HG03095 (cell line): Measurements from ENCODE around the gene SLC1A2.

Experiments used
- ATAC-seq: cut with Tn5 transposase; IDR thresholded peaks from one replicate; pipeline ENCODE4 v1.9.1; 2021; ENCODE audit warnings: moderate library complexity; ENCODE audit not compliant: unreplicated experiment

Gene SLC1A2

DNA sequence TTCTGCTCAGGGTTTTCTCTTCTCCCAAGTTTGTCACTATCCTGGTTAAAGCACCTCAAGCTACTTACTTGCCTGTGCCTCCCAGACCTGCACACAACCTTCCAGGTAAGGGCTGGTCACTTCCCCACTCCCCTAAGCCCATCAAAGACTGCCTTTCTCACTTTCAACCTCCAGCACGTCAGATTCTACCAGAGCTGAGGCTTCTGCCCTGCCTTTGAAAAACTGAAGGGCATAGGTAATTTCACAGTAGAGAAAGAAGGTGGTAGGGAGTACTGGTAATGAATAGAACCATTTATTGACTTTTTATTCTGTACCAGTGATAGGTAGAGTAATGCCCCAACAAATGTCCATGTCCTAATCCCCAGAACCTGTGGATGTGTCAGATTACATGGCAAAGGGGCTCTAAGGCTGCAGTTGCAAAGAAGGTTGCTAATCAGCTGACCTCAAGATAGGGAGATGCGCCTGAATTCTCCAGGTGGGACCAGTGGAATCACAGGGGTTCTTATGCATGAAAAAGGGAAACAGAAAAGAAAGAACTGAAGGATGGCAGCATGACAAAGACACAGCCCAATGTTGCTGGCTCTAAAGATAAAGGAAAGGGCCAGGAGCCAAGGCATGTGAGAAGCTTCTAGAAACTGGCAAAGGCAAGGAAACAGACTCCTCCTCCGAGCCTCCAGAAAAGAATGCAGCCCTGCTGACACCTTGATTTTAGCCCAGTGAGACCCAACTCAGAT is 89.0 kb downstream of the SLC1A2 start:
- no peak for ATAC-seq

DNA sequence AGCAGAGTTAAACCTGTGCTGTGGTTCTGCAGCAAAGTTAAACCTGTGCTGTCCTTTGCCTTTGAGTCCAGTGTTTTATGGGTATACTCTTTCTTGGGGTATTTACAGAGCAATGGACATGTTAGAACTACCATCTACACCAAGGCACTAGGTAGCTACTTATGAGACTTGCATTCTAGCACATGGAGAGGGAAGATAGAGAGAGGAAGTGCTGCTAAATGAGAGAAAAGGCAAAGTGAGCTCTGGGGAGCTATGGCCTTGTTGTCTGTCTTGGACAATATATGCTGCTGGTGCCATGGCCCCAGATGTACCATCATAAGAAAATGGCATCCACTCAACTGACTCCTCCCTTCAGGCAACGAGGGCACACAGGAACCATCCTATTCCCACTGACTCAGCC is 91.5 kb downstream of the SLC1A2 start:
- ATAC-seq = no peak

DNA sequence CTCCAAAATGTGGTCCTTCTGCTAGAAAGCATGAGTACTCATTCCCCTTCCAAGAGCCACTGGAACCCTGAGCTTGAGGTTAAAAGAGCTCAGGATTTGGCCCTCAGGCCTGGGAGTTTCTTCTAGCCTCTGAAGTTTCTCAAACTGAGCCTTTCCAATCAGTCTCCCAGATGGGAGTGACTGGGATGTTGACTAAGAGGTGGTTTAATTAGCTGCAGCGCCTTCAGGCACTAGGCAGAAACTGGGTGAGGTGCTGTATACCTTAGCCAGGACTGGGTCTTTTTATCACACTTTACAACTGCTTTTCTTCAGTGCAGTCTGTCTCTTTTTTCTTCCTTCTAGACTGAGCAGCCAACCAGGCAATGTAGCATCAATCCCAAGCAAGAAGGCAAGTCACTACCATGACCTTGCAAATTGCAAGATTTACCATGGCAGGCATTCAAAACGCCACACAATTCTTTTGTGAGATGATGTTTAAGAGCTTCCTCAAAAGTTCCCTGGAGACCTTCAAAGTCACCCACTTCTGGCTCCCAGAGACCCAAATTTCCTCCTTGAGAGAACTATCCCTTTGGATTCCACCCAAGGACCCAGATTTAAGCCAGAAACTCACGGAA is 93.0 kb downstream of the SLC1A2 start:
- no peak for ATAC-seq

DNA sequence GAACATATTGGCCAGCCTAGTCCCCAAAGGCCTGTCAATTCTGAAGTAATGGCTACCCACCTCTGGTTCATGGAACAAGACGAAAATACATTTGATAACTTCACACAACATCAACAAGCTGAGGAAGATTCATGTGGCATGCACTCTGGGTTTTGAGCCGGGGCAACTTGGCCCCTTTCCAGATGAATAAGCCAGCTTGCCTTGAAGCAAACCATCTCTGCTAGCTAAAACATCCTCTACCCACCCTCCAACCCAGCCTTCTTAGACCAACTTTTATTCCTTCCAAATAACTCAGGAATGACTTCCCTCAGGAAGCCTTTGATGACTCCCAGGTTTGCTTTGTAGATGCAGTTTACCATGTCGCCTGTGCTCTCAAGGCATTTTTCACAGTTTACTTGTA is 94.4 kb downstream of the SLC1A2 start:
- no peak for ATAC-seq

DNA sequence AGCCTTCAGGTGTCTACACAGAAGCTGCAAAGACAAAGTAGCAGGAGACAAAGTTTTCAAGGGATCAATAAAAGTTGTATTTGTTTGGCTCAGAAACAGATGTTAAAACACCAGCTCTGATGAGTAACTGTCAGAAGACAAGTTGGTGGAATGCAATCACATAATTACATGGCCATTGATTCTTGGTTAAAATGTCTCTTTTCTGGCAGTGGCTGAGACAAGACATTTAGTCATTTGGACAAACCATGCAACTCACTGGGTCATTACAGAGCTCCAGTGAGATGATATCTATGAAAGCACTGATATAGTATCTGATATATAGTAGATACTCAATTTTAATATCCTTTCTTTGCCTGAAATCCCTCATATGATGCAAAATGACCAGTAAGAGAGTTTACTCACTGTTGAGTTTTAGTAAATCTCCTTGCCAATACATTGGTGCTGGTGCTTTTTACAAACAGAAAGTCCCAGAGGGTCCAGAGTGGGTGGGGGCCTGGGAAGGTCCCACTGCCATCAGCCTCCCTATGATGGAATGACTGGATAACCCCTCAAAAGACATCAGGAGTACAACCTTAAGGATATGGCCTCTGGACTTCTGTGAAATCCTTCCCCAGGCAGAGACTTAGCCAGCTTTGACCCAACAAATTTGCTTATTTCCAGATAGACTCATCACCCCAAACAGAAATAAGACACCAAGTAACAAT is 95.0 kb downstream of the SLC1A2 start:
- no peak for ATAC-seq

DNA sequence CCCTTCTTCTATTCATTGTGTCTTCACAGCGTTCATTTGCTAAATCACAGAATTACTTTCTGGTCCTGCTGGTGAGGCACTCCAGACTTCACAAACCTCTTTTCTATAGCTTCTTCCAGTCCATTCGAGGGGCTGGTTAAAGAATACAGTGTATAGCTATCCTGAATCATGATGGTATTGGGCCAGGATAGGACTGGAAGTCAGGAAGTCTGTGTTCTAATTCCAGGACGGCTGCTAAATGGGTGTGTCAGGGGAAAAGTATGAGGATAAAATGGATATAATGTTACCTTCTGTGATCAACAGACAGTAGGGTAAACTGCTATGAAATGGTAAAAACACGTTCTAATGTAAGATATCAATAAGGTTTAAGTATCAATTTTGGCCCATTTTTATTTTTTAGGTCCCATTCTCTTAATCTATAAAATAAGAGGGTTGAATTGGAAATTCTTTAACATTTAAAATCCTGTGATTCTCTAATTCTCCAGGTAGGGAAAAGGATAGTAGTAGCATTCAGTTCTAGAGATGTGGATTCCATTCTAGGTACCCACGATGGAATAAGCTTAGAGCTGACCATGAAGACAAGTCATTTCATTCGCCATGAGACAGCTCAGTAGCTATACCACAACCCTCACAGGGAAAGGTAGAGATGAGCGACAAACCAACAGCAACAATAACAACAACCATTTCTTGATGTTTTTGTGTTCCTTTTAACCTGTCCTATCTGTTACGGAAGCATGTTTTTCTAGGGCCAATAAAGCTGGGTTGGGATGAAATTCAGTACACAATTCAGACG is 96.1 kb downstream of the SLC1A2 start:
- ATAC-seq = no peak

DNA sequence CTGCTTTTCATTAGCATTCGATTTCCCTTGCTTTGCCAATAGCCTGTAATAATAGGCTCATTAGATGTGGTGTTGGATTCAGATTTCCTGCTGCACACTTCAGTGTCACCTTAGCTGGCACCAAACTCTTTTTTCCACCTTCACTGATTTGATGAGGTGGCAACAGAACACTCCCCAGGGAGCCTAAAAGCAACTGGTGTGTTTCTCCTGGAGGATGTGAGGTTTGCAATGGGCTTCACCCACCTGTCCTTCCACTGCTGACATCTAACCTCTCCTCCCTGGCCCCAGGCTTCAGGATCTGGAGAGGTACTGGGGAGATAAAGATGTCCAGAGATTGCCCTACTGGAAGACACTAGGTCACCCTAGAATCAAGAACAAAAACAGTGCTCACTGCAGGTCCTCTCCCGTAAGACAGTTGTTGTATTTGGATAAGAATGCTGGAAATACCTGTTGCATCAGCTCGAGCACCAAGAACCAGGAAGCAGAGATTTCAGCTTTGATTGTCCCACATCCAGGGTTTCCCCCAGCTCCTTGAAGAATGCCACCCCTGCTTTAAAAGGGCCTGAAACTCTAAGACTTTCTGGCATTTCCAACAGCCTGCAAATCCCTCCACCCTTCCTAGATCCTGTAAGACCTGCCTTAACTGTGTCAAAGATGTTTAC is 96.9 kb downstream of the SLC1A2 start:
- ATAC-seq = no peak

DNA sequence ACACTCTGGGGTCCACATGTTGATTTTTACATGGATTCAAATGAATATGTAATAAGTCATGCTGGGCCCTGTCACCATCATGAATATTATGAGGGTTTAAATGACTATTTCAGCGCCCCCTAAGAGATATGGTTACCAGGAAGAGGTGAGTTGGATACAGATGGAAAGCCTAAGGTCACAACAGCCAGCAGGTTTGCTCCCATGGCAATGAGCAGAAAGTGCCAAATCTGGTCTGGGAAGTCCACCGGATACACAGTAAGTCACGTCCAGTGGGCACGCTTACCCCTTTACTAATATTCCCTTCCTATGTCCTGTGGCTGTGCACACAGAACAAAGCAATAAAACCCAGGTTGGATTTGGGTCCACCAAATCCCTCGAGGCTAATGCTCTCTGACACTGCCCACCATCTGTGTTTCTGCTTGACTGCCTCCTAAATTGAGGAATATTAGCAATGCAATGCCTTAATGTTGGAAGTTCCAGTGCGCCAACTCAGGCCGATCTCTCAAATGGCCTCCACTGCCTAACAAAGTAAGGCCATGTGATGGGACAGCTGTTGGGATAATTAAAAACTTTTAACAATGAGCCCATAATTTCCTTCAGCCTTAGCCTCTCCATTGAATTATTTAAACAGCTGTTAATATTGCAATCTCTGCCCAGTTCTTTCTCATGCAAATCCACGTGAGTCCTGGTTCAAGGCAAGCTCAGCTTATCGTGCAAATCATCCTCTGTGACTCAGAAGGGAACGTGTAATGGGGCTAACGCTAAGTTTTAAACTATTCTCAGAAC is 97.6 kb downstream of the SLC1A2 start:
- no peak for ATAC-seq

DNA sequence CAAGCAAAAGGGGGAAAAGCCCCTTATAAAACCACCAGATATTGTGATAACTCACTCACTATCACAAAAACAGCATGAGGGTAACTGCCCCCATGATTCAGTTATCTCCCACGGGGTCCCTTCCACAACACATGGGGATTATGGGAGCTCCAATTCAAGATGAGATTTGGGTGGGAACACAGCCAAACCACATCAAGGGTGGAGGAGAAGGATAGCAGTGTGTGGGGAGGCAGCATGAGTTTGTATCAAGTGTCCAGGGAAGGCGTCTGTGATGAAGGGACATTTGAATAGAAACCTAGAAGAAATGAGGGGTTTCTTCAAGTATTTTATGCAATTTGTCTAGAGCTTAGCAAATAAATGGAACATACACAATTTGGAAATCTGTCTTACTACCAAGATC is 98.2 kb downstream of the SLC1A2 start:
- no peak for ATAC-seq

DNA sequence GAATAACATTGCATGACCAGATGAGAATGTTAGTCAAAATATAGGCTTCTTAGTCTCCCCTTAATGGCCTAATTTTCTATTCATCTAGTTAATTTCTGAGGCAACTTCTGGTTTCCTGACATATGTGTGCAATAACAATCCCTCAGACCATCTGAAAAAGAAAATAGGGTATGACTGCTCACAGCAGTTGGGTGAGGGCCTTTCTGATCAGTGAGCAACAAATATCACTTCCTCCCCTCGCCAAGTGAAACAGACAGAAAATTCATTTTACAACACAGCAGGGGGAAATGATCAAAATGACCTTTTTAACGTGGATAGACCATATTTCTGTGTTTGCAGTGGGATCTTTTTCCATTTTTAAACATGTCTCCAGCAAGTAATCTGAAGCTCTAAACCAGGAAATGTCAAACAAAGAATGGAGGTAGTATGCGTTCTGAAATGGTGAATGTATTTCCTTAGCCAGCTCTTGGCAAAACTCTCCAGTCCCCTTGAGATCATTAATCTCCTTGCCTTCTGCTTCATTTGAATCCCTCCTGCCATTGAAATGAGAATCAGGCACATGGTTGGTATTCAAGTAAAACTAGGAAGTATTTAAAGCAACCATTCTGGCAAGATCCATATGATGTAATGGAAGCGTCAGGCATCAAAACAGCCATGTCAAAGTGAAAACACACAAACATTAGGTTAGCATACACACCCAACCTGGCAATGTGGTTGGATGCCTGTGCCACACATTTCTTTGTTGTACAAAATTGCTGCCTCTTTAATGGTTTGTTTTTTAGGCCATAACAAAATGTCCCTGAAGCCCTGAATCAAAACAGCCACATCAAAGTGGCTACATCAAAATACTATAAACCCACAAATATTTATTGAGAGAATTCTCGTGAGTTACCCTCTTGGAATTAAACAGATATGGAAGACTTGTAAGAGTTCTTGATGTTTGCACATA is 100.1 kb downstream of the SLC1A2 start:
- ATAC-seq = peak; percentile 64

DNA sequence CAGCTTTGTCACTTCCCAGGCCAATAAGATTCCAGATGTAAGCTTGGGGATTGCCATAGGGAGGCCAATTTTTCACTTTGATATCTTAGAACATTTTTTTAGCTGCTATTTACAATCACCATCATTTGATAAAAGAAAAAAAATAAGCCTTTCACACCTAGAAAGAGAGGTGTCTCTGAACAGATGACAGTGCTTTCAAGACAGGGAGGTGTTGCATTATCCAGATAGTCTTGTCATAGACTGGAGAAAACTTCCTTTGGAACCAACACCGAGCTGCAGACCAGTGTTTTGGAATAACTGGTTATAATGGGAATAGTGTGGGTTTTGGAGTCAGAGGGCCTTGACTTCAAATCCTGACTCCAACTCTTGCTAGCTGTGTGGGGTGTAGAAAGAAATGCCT is 101.0 kb downstream of the SLC1A2 start:
- no peak for ATAC-seq

DNA sequence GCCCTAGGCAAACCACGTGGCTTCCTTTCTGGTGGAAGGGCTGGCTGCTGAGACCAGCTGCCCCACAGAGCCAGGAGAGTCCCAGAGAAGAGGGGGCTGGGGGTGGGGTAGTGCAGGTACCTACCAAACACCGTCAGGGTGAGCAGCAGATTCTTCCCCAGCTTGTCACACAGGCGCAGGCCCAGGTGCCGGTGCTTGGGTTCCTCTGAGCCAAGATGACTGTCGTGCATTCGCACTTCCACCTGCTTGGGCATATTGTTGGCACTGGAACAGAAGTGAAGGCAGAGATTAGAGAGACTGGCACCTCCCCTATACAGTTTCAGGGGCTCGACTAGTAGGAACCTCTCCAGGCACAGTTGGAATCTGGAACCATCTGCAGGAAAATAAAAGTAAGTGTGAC is 102.1 kb downstream of the SLC1A2 start:
- ATAC-seq = no peak

DNA sequence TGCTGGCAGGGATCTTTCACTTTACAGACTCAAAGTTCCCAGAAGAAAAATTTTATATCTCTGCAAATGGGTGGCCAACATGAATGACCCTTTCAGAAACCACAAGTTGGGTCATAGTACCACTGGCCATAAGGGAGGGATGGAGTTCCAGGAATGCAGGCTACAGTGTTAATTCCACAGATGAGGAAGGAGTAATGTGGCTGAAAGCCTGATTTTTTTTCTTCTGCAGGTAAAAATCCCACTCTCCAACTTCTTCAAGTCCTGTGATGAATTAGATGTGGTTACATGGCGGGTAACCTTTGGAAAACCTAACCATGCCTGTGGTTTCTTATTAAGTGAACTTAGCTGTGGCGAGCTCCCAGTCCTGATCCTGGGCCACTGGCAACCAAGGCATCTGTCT is 103.2 kb downstream of the SLC1A2 start:
- no peak for ATAC-seq

DNA sequence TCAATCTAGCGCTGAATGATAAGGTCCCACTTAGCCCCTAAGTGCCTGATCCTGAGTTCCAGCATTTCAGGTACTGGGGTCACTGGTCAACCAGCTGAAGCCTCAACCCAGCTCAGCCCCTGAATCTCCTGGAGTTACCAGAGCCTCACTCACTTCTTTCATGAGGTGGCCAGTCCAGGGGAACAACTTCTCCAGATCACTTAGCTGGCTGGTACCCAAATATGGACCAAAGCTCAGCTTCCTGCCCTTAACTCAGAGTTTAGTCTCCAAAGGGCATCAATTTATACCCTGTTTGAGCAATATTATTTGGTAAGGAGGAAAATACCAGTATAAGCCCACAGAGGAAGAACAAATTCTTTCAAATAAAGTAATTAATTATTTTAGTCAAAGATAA is 105.6 kb downstream of the SLC1A2 start:
- ATAC-seq = no peak

DNA sequence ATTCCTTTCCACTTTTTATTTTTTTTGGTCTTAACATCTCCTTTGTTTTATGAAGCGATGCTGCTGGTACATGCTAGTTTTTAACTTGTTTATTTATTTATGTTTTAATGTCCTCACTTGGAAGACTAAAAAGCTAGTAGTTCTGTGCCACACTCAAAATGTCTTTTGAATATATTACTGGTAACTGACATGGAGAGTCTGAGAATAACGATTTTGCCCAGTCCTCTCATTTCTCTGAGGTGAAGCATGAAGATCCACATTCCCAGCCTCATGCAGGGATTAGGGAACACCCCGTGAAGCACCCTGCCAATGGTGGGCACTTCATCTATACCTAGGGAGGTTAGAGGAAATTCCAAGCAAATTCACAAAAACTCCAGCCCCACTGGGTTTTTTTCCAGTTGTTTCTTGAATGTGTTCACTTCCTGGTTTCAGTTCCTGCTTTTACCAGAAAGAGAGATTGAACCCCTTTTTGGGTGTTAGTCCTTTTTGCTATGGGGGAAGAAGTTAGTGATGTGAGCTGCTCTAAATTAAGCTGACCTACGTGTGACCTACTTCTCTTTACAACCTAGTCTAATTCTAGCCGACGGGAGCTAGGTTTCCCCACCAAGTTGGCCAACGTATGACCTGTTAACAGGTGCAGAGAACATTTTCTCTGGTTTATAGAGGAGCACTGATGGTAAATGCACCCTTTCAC is 106.1 kb downstream of the SLC1A2 start:
- peak; percentile 91 for ATAC-seq

DNA sequence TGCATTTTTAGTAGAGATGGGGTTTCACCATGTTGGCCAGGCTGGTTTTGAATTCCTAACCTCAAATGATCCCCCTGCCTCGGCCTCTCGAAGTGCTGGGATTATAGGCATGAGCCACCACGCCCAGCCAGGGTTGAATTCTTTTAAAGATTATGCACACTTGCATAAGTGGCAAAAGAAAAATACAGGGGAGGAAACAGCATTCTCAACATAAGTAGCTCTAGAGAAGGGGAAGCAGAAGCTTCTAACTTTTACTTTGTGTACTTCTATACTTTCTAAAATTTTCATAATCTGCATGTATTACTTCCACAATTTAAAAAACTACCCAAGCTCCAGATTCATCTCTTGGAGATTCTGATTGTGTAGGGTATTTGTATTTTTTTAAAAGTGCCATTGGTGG is 108.0 kb downstream of the SLC1A2 start:
- no peak for ATAC-seq

DNA sequence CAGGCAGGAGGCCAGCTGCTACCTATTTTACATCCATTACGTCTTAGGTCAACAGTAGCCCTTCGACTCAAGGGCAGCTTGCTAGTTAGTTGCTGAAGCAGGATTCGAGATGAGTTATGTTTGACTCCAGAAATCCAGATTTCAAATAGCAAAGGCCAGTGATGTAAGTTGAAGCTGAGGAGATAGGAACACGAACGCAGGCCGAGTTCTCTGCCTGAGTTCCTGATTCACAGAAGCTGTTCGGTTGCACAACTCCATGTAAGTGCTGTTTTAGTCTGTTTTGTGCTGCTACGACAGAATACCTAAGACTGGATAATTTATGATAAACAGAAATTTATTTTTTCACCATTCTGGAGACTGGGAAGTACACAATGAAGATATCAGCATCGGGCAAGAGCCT is 111.2 kb downstream of the SLC1A2 start:
- no peak for ATAC-seq

DNA sequence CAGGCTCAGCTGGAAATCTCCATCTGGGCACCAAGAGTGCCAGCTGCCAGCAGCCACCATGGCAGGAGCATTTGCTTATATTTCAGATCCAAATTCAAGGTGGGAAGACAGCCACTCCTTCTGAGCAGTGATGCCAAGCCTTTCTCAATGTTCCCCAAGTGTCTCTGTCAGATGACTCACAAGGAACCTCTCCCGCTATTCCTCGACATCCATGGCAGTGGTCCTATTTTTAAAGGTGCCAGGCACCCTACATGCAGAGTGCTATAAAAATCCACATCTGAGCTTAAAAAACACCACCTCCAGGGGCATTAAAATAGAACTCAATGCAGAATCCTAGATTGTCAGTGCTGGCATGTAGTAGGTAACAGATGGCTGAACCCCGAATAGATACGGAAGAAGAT is 112.1 kb downstream of the SLC1A2 start:
- no peak for ATAC-seq
